Activated naive CD4-positive, alpha-beta T cell treated with anti-CD3 and anti-CD28 coated beads, Interleukin-2, amount 10 ng/mL, durations not matched to agents 7 days and 5 days (primary cell): ENCODE results near the gene METTL2B.
"Not testable (repeated sequence)": the region's sequence is repeated elsewhere in the genome, so short reads cannot be mapped to it uniquely, and the experiment has no call there.

ENCODE experiments used
- CTCF ChIA-PET: fragments of 350-600 bp; sonication (Branson Sonifier 250); formaldehyde crosslinking; loops from one replicate; lab custom pipeline; 2021; ENCODE audit warnings: antibody characterized with exemption; lab: Charles Lee
- DNase-seq: peaks from one replicate; pipeline ENCODE4 v3.0.0-alpha.2; 2020
- H3K27ac Mint-ChIP-seq: one replicate; pipeline ENCODE4 v1.8.0; 2021; ENCODE audit warnings: mild to moderate bottlenecking, moderate library complexity, mixed read lengths
- H3K27me3 Mint-ChIP-seq: one replicate; pipeline ENCODE4 v1.8.0; 2021; ENCODE audit warnings: mild to moderate bottlenecking, mixed read lengths
- H3K36me3 Mint-ChIP-seq: one replicate; pipeline ENCODE4 v1.8.0; 2021; ENCODE audit warnings: mixed read lengths
- H3K4me1 Mint-ChIP-seq: one replicate; pipeline ENCODE4 v1.8.0; 2021; ENCODE audit warnings: mixed read lengths
- H3K4me3 Mint-ChIP-seq: one replicate; pipeline ENCODE4 v1.8.0; 2021; ENCODE audit warnings: mild to moderate bottlenecking, moderate library complexity, mixed read lengths
- H3K9me3 Mint-ChIP-seq: one replicate; pipeline ENCODE4 v1.8.0; 2021; ENCODE audit warnings: mixed read lengths

Gene METTL2B, protein sequence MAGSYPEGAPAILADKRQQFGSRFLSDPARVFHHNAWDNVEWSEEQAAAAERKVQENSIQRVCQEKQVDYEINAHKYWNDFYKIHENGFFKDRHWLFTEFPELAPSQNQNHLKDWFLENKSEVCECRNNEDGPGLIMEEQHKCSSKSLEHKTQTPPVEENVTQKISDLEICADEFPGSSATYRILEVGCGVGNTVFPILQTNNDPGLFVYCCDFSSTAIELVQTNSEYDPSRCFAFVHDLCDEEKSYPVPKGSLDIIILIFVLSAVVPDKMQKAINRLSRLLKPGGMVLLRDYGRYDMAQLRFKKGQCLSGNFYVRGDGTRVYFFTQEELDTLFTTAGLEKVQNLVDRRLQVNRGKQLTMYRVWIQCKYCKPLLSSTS

DNA sequence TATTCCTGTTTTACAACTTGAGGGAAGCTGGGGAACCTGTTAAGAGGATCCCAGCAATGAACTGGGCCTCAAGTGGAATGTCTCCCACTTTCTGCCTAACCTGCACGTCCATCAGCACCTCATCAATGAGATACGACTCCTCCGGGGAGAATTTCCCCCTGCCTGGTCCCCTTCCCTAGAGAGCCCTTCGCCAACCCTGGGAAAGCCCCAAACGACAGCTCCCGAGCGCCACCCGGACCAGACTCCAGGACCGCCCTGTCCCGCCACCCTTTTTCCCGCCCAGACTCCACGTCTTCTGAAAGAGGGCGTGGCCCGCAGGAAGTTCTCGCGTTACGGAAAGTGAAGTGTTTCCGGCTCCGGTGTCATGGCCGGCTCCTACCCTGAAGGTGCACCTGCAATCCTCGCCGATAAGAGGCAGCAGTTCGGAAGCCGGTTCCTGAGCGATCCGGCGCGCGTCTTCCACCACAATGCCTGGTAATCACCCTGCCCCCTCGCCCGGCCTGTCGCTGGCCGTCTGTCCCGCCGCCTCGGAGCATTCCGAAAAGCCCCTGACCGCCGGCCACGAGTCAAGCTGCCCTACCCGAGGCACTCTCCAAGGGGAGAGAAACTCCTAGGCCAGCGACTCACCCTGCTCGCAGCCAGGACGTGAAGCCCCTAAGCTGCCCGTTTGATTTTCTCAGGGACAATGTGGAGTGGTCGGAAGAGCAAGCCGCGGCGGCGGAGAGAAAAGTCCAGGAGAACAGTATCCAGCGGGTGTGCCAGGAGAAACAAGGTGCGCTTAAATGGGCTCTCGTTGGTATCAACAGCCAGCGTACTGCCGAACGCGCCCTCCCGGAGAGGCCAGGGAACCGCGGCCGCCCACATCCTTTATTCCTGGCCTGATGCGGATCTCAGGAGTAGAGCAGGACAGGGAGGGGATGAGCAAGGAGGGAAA, at the start of gene METTL2B:
METTL2B (plus strand) TSS at position 347 of the 934 bp plus-strand sequence; CDS start at position 365, 18 bp downstream.
- H3K4me3 Mint-ChIP-seq, result peak within 1 kb of the TSS; percentile 99
- H3K27me3 Mint-ChIP-seq, result not testable (repeated sequence)

DNA sequence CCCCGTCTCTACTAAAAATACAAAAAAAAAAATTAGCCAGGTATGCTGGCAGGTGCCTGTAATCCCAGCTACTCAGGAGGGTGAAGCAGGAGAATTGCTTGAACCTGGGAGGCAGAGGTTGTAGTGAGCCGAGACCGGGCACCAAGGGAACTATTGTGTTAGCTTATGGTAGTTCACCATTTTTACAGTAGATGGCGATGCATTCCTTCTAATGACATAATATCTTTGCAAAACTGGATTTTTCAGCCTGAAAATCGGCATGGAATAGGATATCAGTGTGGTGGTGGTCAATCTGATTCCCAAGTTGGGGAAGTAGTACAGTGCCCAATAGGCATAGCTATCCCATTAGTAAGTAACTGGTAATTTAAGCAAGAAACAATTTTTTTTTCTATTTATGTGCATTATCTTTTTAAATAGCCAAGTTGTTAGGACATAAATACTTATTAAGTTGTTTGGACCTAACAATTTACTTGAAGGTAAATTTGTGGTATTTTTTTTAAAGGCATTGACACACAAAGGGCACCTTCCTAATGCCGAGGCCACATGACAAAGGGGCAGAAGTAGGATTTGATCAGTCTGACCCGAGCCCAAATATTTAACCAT, 49.2 kb upstream of the METTL2B start:
- peaks cover 7% of the 10 kb centered on the region for H3K4me1 Mint-ChIP-seq
- DNase-seq, result peak; percentile 37
- H3K36me3 Mint-ChIP-seq, result no peaks in the 10 kb centered on the region
- no peaks in the 10 kb centered on the region for H3K9me3 Mint-ChIP-seq
- H3K4me3 Mint-ChIP-seq, result no peak overlapping the region
- H3K27me3 Mint-ChIP-seq, result peaks cover 45% of the 10 kb centered on the region
- CTCF ChIA-PET, result interaction anchor here (0.6 to 14.6 kb wide), 32 partner anchors 8 to 664 kb away, joined by 3 to 339 read pairs (median 6); partner anchors contain the start of genes ATP6V1F, HILPDA, IMPDH1 and METTL2B
- no peak overlapping the region for H3K27ac Mint-ChIP-seq

More for the DNA sequence above, at the start of gene METTL2B:
- Mint-ChIP-seq H3K4me1 (peaks cover 34% of the 10 kb centered on the region), H3K36me3 (peaks cover 17% of the 10 kb centered on the region), H3K27ac (peak within 1 kb of the TSS; percentile 99)
- H3K9me3 Mint-ChIP-seq, result not testable (repeated sequence)
- CTCF ChIA-PET, result interaction anchor here (1.4 to 3.2 kb wide), 2 partner anchors 15 to 50 kb away, joined by 4 to 42 read pairs; no protein-coding TSS in a partner anchor
- peak; percentile 96 for DNase-seq

DNA sequence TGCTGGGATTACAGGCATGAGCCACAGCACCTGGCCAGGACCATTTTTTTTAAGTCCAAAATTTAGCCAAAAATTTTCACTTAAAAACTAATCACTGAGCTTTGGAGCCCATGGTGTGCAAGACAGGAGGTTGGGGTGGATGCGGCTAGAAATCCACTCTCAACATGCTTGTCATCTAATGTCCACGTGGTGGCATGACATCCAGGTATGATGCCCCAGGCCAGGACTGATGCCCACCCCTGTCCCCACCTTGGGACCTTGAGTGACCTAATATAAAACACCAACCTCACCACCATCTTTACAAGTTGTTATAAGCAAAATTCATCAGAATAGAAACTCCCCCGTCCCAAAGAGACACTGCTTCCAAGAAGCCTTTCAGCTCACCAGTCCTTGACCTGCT, 46.3 kb upstream of the METTL2B start:
- DNase-seq, result no peak

GRCh38 chr7:128431221-128431620, 45.3 kb upstream of the METTL2B start:
- Mint-ChIP-seq H3K27me3 (peaks cover 55% of the 10 kb centered on the region), H3K27ac (no peak overlapping the region)
- CTCF ChIA-PET, result interaction anchor here (1.1 to 14.6 kb wide), 4 partner anchors 28 to 47 kb away, joined by 3 to 339 read pairs (median 6); no protein-coding TSS in a partner anchor

More for the DNA sequence above, 46.3 kb upstream of the METTL2B start:
- Mint-ChIP-seq H3K4me1 (peaks cover 7% of the 10 kb centered on the region), H3K36me3 (no peaks in the 10 kb centered on the region), H3K9me3 (no peaks in the 10 kb centered on the region), H3K4me3 (no peak overlapping the region), H3K27me3 (peaks cover 49% of the 10 kb centered on the region), H3K27ac (no peak overlapping the region)
- CTCF ChIA-PET, result interaction anchor here (7.6 to 14.6 kb wide), 3 partner anchors 18 to 42 kb away, joined by 51 to 339 read pairs (median 166); partner anchors contain the start of gene IMPDH1

GRCh38 chr7:128431754-128432153, 44.8 kb upstream of the METTL2B start:
- H3K4me1 Mint-ChIP-seq, result peaks cover 7% of the 10 kb centered on the region
- DNase-seq, result no peak
- peaks cover 56% of the 10 kb centered on the region for H3K27me3 Mint-ChIP-seq
- H3K36me3 Mint-ChIP-seq, result no peaks in the 10 kb centered on the region
- CTCF ChIA-PET, result interaction anchor here (1.1 to 14.6 kb wide), 4 partner anchors 28 to 47 kb away, joined by 3 to 339 read pairs (median 6); no protein-coding TSS in a partner anchor
- H3K4me3 Mint-ChIP-seq, result no peak overlapping the region
- H3K9me3 Mint-ChIP-seq, result no peaks in the 10 kb centered on the region
- no peak overlapping the region for H3K27ac Mint-ChIP-seq

More at GRCh38 chr7:128431221-128431620, 45.3 kb upstream of the METTL2B start:
- Mint-ChIP-seq H3K4me1 (peaks cover 7% of the 10 kb centered on the region), H3K36me3 (no peaks in the 10 kb centered on the region), H3K4me3 (no peak overlapping the region), H3K9me3 (no peaks in the 10 kb centered on the region)
- no peak for DNase-seq

GRCh38 chr7:128434413-128435326, 41.9 kb upstream of the METTL2B start:
- H3K4me1 Mint-ChIP-seq, result peaks cover under 1% of the 10 kb centered on the region
- no peaks in the 10 kb centered on the region for H3K36me3 Mint-ChIP-seq
- no peak for DNase-seq
- H3K4me3 Mint-ChIP-seq, result no peak overlapping the region
- no peaks in the 10 kb centered on the region for H3K9me3 Mint-ChIP-seq
- no peak overlapping the region for H3K27ac Mint-ChIP-seq
- CTCF ChIA-PET, result interaction anchor here (1.3 to 14.6 kb wide), 5 partner anchors 7 to 36 kb away, joined by 3 to 339 read pairs (median 4); no protein-coding TSS in a partner anchor
- peaks cover 50% of the 10 kb centered on the region for H3K27me3 Mint-ChIP-seq

- Mint-ChIP-seq H3K9me3 (no peaks in the 10 kb centered on the region), H3K27ac (no peak overlapping the region), H3K4me1 (no peaks in the 10 kb centered on the region), H3K36me3 (no peaks in the 10 kb centered on the region), H3K4me3 (no peak overlapping the region), H3K27me3 (peaks cover 47% of the 10 kb centered on the region)
- CTCF ChIA-PET, result interaction anchor here (1.3 to 14.6 kb wide), 4 partner anchors 9 to 37 kb away, joined by 3 to 339 read pairs (median 18); no protein-coding TSS in a partner anchor
- no peak for DNase-seq
Observed at GRCh38 chr7:128435327-128435686, 41.2 kb upstream of the METTL2B start.

DNA sequence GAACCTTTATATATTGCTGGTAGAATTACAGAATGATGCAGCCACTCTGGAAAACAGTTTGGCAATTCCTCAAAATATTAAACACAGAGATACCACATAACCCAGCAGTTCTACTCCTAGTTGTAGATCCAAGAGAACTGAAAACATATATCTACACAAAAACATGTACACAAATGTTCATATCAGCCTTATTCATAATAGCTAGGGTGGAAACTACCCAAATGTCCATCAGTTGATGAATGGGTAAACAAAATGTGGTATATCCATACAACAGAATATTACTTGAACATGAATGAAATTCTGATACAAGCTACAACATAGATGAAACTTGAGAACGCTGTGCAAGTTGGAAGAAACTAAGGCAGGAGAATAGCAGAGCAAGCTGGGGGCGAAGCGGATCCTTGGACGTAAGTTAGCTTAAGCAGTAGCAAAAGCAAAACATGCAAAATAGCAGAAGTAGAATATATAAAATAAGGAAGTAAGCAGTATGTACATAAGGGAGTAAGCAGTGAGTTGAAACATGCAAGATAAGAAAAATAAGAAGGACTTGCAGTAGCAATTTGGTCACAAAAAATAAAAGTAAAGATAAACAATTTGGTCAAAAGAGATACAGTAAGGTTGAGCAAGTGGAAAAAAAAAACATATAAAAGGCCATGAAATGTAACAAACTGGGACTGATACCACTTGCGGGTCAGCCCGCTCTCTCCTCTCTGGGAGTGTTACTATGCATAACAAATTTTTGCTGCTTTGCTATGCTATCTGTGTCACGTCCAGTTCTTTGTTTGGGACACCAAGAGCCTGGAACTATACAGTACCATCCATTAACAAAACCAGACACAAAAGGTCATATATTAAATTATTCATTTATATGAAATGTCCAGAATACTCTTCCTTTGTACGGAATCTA, 38.9 kb upstream of the METTL2B start:
- CTCF ChIA-PET, result interaction anchor here (1.2 to 1.9 kb wide), 4 partner anchors 11 to 50 kb away, joined by 3 to 9 read pairs (median 5); no protein-coding TSS in a partner anchor
- H3K4me1 Mint-ChIP-seq, result no peaks in the 10 kb centered on the region
- peaks cover 29% of the 10 kb centered on the region for H3K27me3 Mint-ChIP-seq
- H3K36me3 Mint-ChIP-seq, result no peaks in the 10 kb centered on the region
- H3K4me3 Mint-ChIP-seq, result no peak overlapping the region
- H3K9me3 Mint-ChIP-seq, result no peaks in the 10 kb centered on the region
- no peak overlapping the region for H3K27ac Mint-ChIP-seq
- DNase-seq, result no peak

- CTCF ChIA-PET, result interaction anchor here (1.0 to 3.3 kb wide), 5 partner anchors 9 to 19 kb away, joined by 3 to 26 read pairs (median 5); partner anchors contain the start of gene HILPDA
- Mint-ChIP-seq H3K27me3 (peaks cover 17% of the 10 kb centered on the region), H3K4me1 (no peaks in the 10 kb centered on the region), H3K36me3 (no peaks in the 10 kb centered on the region), H3K27ac (no peak overlapping the region), H3K4me3 (no peak overlapping the region), H3K9me3 (no peaks in the 10 kb centered on the region)
- no peak for DNase-seq
Observed at GRCh38 chr7:128442356-128442755, 34.2 kb upstream of the METTL2B start.

DNA sequence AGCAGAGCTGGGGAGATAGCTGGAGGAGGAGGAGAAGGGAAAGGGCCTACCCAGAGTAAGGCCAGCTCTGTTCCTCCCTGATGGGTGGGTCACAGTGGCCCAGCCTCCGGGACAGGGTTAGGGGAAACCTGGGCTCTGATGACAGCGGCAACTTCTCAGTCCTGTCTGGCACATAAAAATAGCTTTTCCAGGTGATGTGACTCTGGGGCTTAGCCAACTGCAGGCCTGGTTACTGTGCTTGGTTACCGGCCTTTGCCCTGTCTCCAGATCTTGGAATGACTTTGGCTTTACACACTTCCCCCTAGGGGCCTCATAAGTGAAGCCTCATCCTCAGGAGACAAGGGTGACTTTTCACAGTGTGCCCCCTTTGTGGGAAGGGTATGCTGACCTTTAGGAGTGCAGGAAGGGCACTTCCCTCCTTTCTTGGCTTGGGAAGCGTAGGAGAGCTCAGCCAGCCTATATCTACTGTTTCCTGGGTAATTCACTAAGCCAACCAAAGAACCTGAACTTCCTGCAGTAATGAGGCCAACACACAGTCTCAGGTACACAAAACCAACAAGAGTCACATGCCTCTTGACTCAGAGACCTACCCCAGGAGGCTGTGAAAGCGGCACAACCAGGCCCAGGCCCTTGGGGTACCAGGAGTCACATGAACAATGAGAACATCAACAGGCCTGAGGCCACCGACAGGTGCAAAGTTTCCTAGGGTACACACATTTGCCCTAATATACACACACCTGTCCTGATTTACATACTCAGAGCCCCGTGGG, 32.5 kb upstream of the METTL2B start:
- DNase-seq, result no peak
- no peak overlapping the region for H3K4me3 Mint-ChIP-seq
- H3K27ac Mint-ChIP-seq, result no peak overlapping the region
- peaks cover 11% of the 10 kb centered on the region for H3K27me3 Mint-ChIP-seq
- H3K36me3 Mint-ChIP-seq, result no peaks in the 10 kb centered on the region
- CTCF ChIA-PET, result interaction anchor here (0.5 to 2.4 kb wide), 8 partner anchors 11 to 1077 kb away, joined by 3 to 16 read pairs (median 3); no protein-coding TSS in a partner anchor
- no peaks in the 10 kb centered on the region for H3K9me3 Mint-ChIP-seq
- no peaks in the 10 kb centered on the region for H3K4me1 Mint-ChIP-seq

DNA sequence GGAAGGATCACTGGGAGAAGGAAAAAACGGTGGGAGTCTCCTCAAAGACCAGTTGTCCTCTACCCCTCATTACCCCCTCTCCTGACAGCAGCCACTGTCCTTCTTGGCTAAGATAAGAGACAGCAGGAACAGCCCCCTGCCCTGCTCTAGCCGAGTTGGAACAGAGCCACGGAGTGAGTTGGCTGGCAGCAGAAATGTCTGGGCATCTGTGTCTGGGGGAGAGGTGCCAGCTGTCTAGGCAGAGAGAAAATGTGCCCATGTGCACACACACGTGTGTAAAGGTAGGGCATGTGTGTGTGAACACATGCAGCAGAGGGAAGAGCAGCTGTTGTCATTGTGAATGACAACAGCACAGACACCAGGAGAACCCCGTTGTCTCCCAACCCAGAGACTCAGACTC, 30.2 kb upstream of the METTL2B start:
- Mint-ChIP-seq H3K4me3 (no peak overlapping the region), H3K4me1 (no peaks in the 10 kb centered on the region), H3K36me3 (no peaks in the 10 kb centered on the region), H3K9me3 (no peaks in the 10 kb centered on the region), H3K27ac (no peak overlapping the region), H3K27me3 (peaks cover 22% of the 10 kb centered on the region)
- no peak for DNase-seq
- CTCF ChIA-PET, result interaction anchor here (1.2 to 1.8 kb wide), 2 partner anchors 14 to 21 kb away, joined by 3 to 4 read pairs; no protein-coding TSS in a partner anchor
